ENCODE measurements around the gene C2CD4C. TPM values are rescaled to one million over a fixed set of nuclear protein-coding genes. Genes with fewer than 3 reads are reported as not detected.
"Not testable (repeated sequence)": the region's sequence is repeated elsewhere in the genome, so short reads cannot be mapped to it uniquely, and the experiment has no call there.

The C2CD4C gene
- total RNA-seq, 3 donors from 2014 or later = 0.17 to 1.7 (median 0.65) TPM

DNA sequence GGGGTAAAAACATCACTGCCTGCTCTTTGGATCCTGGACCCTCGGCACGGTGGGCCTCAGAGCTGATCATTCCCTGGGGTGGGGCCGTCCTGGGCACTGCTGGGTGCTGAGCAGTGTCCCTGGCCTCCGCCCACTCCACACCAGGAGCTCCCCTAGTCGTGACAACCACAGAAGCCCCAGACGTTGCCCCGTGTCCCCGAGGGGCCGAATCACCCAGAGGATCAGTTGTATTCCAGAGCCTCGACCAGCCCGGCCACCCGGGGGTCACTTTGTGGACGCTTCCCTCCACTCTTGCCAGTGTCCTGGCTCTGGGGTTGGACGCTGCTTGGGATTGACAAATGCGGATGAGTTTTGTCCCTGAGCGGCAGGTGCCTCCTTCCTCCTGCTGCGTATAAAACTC lies 10.2 kb downstream of the C2CD4C start:
- TF ChIP-seq, protein P1, sequence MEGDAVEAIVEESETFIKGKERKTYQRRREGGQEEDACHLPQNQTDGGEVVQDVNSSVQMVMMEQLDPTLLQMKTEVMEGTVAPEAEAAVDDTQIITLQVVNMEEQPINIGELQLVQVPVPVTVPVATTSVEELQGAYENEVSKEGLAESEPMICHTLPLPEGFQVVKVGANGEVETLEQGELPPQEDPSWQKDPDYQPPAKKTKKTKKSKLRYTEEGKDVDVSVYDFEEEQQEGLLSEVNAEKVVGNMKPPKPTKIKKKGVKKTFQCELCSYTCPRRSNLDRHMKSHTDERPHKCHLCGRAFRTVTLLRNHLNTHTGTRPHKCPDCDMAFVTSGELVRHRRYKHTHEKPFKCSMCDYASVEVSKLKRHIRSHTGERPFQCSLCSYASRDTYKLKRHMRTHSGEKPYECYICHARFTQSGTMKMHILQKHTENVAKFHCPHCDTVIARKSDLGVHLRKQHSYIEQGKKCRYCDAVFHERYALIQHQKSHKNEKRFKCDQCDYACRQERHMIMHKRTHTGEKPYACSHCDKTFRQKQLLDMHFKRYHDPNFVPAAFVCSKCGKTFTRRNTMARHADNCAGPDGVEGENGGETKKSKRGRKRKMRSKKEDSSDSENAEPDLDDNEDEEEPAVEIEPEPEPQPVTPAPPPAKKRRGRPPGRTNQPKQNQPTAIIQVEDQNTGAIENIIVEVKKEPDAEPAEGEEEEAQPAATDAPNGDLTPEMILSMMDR (IDR thresholded peaks at IDR 0.05) = no peak
- intact Hi-C loops (cut with DNase I, micrococcal nuclease) = no loop called here
- H3K36me3 ChIP-seq (ENCODE audit: low read depth) = no peaks in the 10 kb centered on the region
- no peaks in the 10 kb centered on the region for H3K4me1 ChIP-seq (ENCODE audit: low read depth)
- DNase-seq (peak in 1 of 3 donors; percentile 35), ATAC-seq (no peak)
- no peaks in the 10 kb centered on the region for H3K9me3 ChIP-seq
- H3K4me3 ChIP-seq = no peak overlapping the region

DNA sequence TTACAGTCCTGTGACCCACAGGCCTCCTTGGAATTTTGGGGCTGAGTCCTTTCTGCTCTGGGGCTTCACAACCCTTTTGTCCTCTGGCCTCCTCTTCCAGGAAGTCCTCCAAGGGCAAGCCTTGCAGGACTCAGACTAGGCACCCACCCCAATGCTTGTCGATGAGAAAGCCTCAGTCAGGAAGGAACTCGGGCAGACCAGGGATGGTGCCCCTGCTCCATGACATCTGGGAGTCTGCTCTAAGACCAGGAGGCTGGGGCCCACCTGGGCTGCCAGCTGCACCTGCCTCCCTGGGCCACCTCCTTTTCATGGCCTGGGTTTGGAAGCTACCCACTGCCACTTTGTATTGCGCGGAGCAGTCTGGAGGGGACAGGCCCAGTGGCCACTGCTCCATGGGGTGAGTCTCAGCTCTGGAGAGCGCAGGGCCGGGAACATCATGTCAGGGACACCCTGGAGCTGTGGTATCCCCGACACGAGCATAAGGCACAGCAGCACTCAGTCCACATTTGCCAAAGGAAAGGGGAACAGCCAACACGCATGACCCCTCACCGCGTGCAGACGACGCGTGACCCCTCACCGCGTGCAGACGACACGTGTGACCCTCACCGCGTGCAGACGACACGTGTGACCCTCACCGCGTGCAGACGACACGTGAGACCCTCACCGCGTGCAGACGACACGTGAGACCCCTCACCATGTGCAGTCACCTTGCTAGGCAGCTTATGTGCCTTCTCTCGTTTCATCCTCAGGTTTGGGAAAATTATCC lies 10.8 kb downstream of the C2CD4C start:
- no peak for ATAC-seq
- TF ChIP-seq, protein P1 (IDR thresholded peaks at IDR 0.05) = no peak

DNA sequence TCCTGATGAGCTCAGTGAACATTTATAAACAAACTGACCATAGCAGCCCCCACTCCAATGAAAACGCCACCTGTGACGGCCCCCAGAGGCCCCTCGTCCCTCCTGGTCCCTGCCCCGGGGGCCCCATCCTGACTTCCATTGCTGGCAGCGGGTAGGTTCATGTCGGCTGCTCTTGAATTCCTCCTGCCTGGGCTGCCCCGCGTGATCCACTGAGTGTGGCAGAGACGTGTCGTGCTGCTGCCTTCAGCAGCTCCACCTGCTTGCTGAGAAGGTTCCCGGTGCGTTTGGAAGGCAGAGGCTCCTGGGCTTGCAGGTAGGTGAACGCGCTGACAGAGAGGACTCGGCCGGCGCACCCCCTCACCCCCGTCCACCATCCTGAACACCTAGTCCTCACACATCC lies 11.6 kb downstream of the C2CD4C start:
- Histone ChIP-seq H3K9me3 (peaks cover 1% of the 10 kb centered on the region), H3K4me1 (ENCODE audit: low read depth) (no peaks in the 10 kb centered on the region), H3K4me3 (no peak overlapping the region), H3K36me3 (ENCODE audit: low read depth) (no peaks in the 10 kb centered on the region)
- ATAC-seq = no peak
- peak in 1 of 3 donors; percentile 37 for DNase-seq
- TF ChIP-seq, protein P1 (IDR thresholded peaks at IDR 0.05) = no peak
- intact Hi-C loops (cut with DNase I, micrococcal nuclease) = no loop called here

More for the DNA sequence above, 10.8 kb downstream of the C2CD4C start:
- H3K36me3 ChIP-seq (ENCODE audit: low read depth) = no peaks in the 10 kb centered on the region
- intact Hi-C loops (cut with DNase I, micrococcal nuclease) = no loop called here
- peak in 1 of 3 donors; percentile 37 for DNase-seq
- peaks cover 1% of the 10 kb centered on the region for H3K9me3 ChIP-seq
- H3K4me3 ChIP-seq = no peak overlapping the region
- no peaks in the 10 kb centered on the region for H3K4me1 ChIP-seq (ENCODE audit: low read depth)

DNA sequence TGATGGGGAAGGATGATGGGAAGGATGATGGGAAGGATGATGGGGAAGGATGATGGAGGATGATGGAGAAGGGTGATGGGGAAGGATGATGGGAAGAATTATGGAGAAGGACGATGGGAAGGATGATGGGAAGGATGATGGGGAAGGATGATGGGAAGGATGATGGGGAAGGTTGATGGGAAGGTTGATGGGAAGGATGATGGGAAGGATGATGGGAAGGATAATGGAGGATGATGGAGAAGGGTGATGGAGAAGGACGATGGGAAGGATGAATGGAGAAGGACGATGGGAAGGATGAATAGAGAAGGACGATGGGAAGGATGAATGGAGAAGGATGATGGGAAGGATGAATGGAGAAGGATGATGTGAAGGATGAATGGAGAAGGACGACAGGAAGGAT lies 13.5 kb downstream of the C2CD4C start:
- TF ChIP-seq, protein P1 (IDR thresholded peaks at IDR 0.05) = no peak
- Histone ChIP-seq H3K9me3 (peaks cover 1% of the 10 kb centered on the region), H3K4me3 (no peak overlapping the region), H3K36me3 (ENCODE audit: low read depth) (no peaks in the 10 kb centered on the region), H3K4me1 (ENCODE audit: low read depth) (no peaks in the 10 kb centered on the region)
- DNase-seq (no peak), ATAC-seq (no peak)
- intact Hi-C loops (cut with DNase I, micrococcal nuclease) = no loop called here

DNA sequence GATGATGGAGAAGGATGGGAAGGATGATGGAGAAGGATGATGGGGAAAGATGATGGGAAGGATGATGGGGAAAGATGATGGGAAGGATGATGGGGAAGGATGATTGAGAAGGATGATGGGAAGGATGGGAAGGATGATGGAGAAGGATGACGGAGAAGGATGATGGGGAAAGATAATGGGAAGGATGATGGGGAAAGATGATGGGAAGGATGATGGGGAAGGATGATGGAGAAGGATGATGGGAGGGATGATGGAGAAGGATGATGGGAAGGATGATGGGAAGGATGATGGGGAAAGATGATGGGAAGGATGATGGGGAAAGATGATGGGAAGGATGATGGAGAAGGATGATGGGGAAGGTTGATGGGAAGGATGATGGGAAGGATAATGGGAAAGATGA lies 14.1 kb downstream of the C2CD4C start:
- H3K4me1 ChIP-seq (ENCODE audit: low read depth); H3K9me3 ChIP-seq; DNase-seq; H3K36me3 ChIP-seq (ENCODE audit: low read depth); intact Hi-C loops (cut with DNase I, micrococcal nuclease); H3K4me3 ChIP-seq; ATAC-seq: not testable (repeated sequence)

DNA sequence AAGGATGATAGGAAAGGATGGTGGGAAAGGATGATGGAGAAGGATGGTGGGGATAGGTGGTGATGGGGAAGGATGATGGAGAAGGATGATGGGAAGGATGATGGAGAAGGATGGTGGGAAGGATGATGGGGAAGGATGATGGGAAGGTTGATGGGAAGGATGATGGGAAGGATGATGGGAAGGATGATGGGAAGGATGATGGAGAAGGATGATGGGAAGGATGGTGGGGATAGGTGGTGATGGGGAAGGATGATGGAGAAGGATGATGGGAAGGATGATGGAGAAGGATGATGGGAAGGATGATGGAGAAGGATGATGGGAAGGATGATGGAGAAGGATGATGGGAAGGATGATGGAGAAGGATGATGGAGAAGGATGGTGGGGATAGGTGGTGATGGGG lies 15.4 kb downstream of the C2CD4C start:
- DNase-seq; H3K9me3 ChIP-seq; H3K4me3 ChIP-seq; H3K4me1 ChIP-seq (ENCODE audit: low read depth); intact Hi-C loops (cut with DNase I, micrococcal nuclease); ATAC-seq; H3K36me3 ChIP-seq (ENCODE audit: low read depth): not testable (repeated sequence)
